CD8-positive, alpha-beta memory T cell (primary cell): Measurements from ENCODE around the gene TMEM17. TPM values are rescaled to one million over a fixed set of nuclear protein-coding genes. Genes with fewer than 3 reads are reported as not detected.
A peak's percentile ranks its signal among the peaks of the same experiment; 100 is the strongest.

Source experiments
- CTCF ChIA-PET: fragments of 350-600 bp; sonication (Branson Sonifier 250); formaldehyde crosslinking; loops from one replicate; lab custom pipeline; 2021; ENCODE audit warnings: antibody characterized with exemption; lab: Charles Lee
- POLR2A ChIA-PET: fragments of 350-600 bp; sonication (Branson Sonifier 250); formaldehyde crosslinking; loops from one replicate; lab custom pipeline; 2021; ENCODE audit warnings: antibody characterized with exemption; lab: Charles Lee
- DNase-seq, 5 donors: peaks; one replicate each; pipeline versions ENCODE4 v3.0.0 to v3.0.0-alpha.2; 2020 to 2022; ENCODE audit warnings: mixed read lengths in 1 of 5
- H3K27ac ChIP-seq: one replicate; pipeline ENCODE4 v1.7.0; 2013; ENCODE audit warnings: low read depth, mild to moderate bottlenecking, low read length, moderate library complexity
- H3K27me3 ChIP-seq: 2 replicates; pipeline ENCODE4 v1.7.0; 2013; ENCODE audit warnings: low read length, mild to moderate bottlenecking; ENCODE audit not compliant: insufficient read depth, poor library complexity, severe bottlenecking
- H3K36me3 ChIP-seq: 2 replicates; pipeline ENCODE4 v1.7.0; 2013; ENCODE audit warnings: mild to moderate bottlenecking, low read length, moderate library complexity; ENCODE audit not compliant: insufficient read depth
- H3K4me1 ChIP-seq: 2 replicates; pipeline ENCODE4 v1.7.0; 2013; ENCODE audit warnings: mild to moderate bottlenecking, low read length, moderate library complexity; ENCODE audit not compliant: insufficient read depth
- H3K4me3 ChIP-seq: 2 replicates; pipeline ENCODE4 v1.7.0; 2013; ENCODE audit warnings: mild to moderate bottlenecking, low read length
- H3K9me3 ChIP-seq: 2 replicates; pipeline ENCODE4 v1.7.0; 2013; ENCODE audit warnings: mild to moderate bottlenecking, low read length
- H3K27ac Mint-ChIP-seq, 8 donors: one replicate each; pipeline ENCODE4 v1.8.0; 2020 to 2021; ENCODE audit warnings: mixed read lengths in 8 of 8, mild to moderate bottlenecking in 6 of 8, inconsistent platforms in 3 of 8, moderate library complexity in 3 of 8
- H3K27me3 Mint-ChIP-seq, 2 donors: one replicate each; pipeline ENCODE4 v1.8.0; 2020 to 2021; ENCODE audit warnings: mixed read lengths in 2 of 2, mild to moderate bottlenecking in 1 of 2, moderate library complexity in 1 of 2
- H3K36me3 Mint-ChIP-seq, 3 donors: one replicate each; pipeline ENCODE4 v1.8.0; 2020 to 2021; ENCODE audit warnings: mixed read lengths in 3 of 3, inconsistent platforms in 1 of 3, mild to moderate bottlenecking in 1 of 3
- H3K4me1 Mint-ChIP-seq, 3 donors: one replicate each; pipeline ENCODE4 v1.8.0; 2020 to 2021; ENCODE audit warnings: mixed read lengths in 3 of 3, inconsistent platforms in 1 of 3, mild to moderate bottlenecking in 1 of 3
- H3K4me3 Mint-ChIP-seq, 7 donors: one replicate each; pipeline ENCODE4 v1.8.0; 2020 to 2021; ENCODE audit warnings: mixed read lengths in 7 of 7, mild to moderate bottlenecking in 6 of 7, moderate library complexity in 4 of 7, inconsistent platforms in 2 of 7
- H3K9me3 Mint-ChIP-seq, 5 donors: one replicate each; pipeline ENCODE4 v1.8.0; 2020 to 2022; ENCODE audit warnings: mixed read lengths in 5 of 5, mild to moderate bottlenecking in 3 of 5, moderate library complexity in 2 of 5, inconsistent platforms in 1 of 5
- polyA plus RNA-seq: library from polyadenylated mRNA; unstranded; fragments of 300-500 nt; fragmentation: Illumina TruSeq; gene quantifications from one replicate; pipeline ENCODE4 v1.2.3, GENCODE V29; 2021
- total RNA-seq, 2 experiments: library from RNA; stranded (reverse); gene quantifications; one replicate each; pipeline ENCODE4 v1.2.3, GENCODE V29; 2021

TMEM17 gene
- total and polyA plus RNA-seq, 3 experiments from 2014 or later = 0.35 to 0.84 TPM; not detected in 1

GRCh38 chr2:62475172-62476011, 30.6 kb downstream of the TMEM17 start:
- H3K36me3 Mint-ChIP-seq = no peaks in the 10 kb centered on the region
- peak overlapping the region; percentile 57 to 74 (median 69) for H3K4me3 Mint-ChIP-seq
- Histone ChIP-seq H3K36me3 (no peaks in the 10 kb centered on the region), H3K27ac (no peak overlapping the region), H3K4me3 (peak overlapping the region; percentile 9), H3K27me3 (no peaks in the 10 kb centered on the region), H3K9me3 (no peaks in the 10 kb centered on the region), H3K4me1 (peaks cover 9% of the 10 kb centered on the region)
- no peaks in the 10 kb centered on the region for H3K9me3 Mint-ChIP-seq
- H3K4me1 Mint-ChIP-seq = peaks cover 19 to 28% (median 21%) of the 10 kb centered on the region in 3 donors
- DNase-seq = peak in 4 of 5 donors; percentile 2 to 49 (median 9)
- ChIA-PET CTCF (interaction anchor here (3.3 kb wide), 1 partner anchor 18 kb away, joined by 12 read pairs; no protein-coding TSS in a partner anchor), POLR2A (no interaction called here)
- H3K27me3 Mint-ChIP-seq = peaks cover 0 to 4% of the 10 kb centered on the region in 2 donors
- peak overlapping the region; percentile 52 to 91 (median 72) for H3K27ac Mint-ChIP-seq

- Mint-ChIP-seq H3K4me1 (peaks cover 19 to 28% (median 21%) of the 10 kb centered on the region in 3 donors), H3K27me3 (peaks cover 0 to 4% of the 10 kb centered on the region in 2 donors)
- no peaks in the 10 kb centered on the region for H3K27me3 ChIP-seq
Observed at GRCh38 chr2:62474176-62474575, 31.8 kb downstream of the TMEM17 start.

GRCh38 chr2:62473246-62473827, 32.7 kb downstream of the TMEM17 start:
- Mint-ChIP-seq H3K27me3 (peaks cover 0 to 4% of the 10 kb centered on the region in 2 donors), H3K36me3 (no peaks in the 10 kb centered on the region), H3K4me3 (no peak overlapping the region), H3K4me1 (peaks cover 19 to 28% (median 21%) of the 10 kb centered on the region in 3 donors), H3K27ac (peak overlapping the region in 1 of 8 donors; percentile 23), H3K9me3 (no peaks in the 10 kb centered on the region)
- H3K9me3 ChIP-seq = no peaks in the 10 kb centered on the region
- no peak for DNase-seq
- POLR2A ChIA-PET = no interaction called here
- H3K27me3 ChIP-seq = no peaks in the 10 kb centered on the region
- CTCF ChIA-PET = interaction anchor here (1.0 to 1.2 kb wide), 3 partner anchors 14 to 17 kb away, joined by 3 to 5 read pairs (median 5); no protein-coding TSS in a partner anchor
- peaks cover 9% of the 10 kb centered on the region for H3K4me1 ChIP-seq
- no peaks in the 10 kb centered on the region for H3K36me3 ChIP-seq
- no peak overlapping the region for H3K4me3 ChIP-seq
- no peak overlapping the region for H3K27ac ChIP-seq

More at GRCh38 chr2:62474176-62474575, 31.8 kb downstream of the TMEM17 start:
- Histone ChIP-seq H3K4me3 (no peak overlapping the region), H3K27ac (no peak overlapping the region), H3K9me3 (no peaks in the 10 kb centered on the region), H3K36me3 (no peaks in the 10 kb centered on the region), H3K4me1 (peaks cover 9% of the 10 kb centered on the region)
- POLR2A ChIA-PET = no interaction called here
- CTCF ChIA-PET = interaction anchor here (1.0 to 1.2 kb wide), 3 partner anchors 15 to 18 kb away, joined by 3 to 5 read pairs (median 5); no protein-coding TSS in a partner anchor
- Mint-ChIP-seq H3K27ac (peak overlapping the region in 3 of 8 donors; percentile 3 to 33 (median 24)), H3K4me3 (peak overlapping the region in 1 of 7 donors; percentile 70), H3K9me3 (no peaks in the 10 kb centered on the region), H3K36me3 (no peaks in the 10 kb centered on the region)
- no peak for DNase-seq

GRCh38 chr2:62472312-62472711, 33.7 kb downstream of the TMEM17 start:
- Histone ChIP-seq H3K4me3 (no peak overlapping the region), H3K27me3 (no peaks in the 10 kb centered on the region), H3K4me1 (peaks cover 9% of the 10 kb centered on the region), H3K36me3 (no peaks in the 10 kb centered on the region), H3K27ac (no peak overlapping the region), H3K9me3 (no peaks in the 10 kb centered on the region)
- Mint-ChIP-seq H3K9me3 (no peaks in the 10 kb centered on the region), H3K36me3 (no peaks in the 10 kb centered on the region), H3K4me1 (peaks cover 19 to 28% (median 21%) of the 10 kb centered on the region in 3 donors), H3K27me3 (peaks cover 0 to 4% of the 10 kb centered on the region in 2 donors), H3K27ac (peak overlapping the region in 1 of 8 donors; percentile 8), H3K4me3 (no peak overlapping the region)
- no peak for DNase-seq
- POLR2A ChIA-PET = no interaction called here
- CTCF ChIA-PET = interaction anchor here (1.8 kb wide), 1 partner anchor 303 kb away, joined by 5 read pairs; no protein-coding TSS in a partner anchor

- peaks cover 0 to 4% of the 10 kb centered on the region in 2 donors for H3K27me3 Mint-ChIP-seq
- H3K4me3 Mint-ChIP-seq = no peak overlapping the region
- DNase-seq = no peak
- Histone ChIP-seq H3K4me1 (peaks cover 9% of the 10 kb centered on the region), H3K27me3 (no peaks in the 10 kb centered on the region), H3K9me3 (no peaks in the 10 kb centered on the region), H3K36me3 (no peaks in the 10 kb centered on the region), H3K27ac (no peak overlapping the region), H3K4me3 (no peak overlapping the region)
- H3K4me1 Mint-ChIP-seq = peaks cover 18 to 28% (median 21%) of the 10 kb centered on the region in 3 donors
- ChIA-PET POLR2A (no interaction called here), CTCF (interaction anchor here (1.3 to 1.8 kb wide), 2 partner anchors 14 to 303 kb away, joined by 4 to 5 read pairs; no protein-coding TSS in a partner anchor)
- no peaks in the 10 kb centered on the region for H3K36me3 Mint-ChIP-seq
- H3K9me3 Mint-ChIP-seq = no peaks in the 10 kb centered on the region
- H3K27ac Mint-ChIP-seq = no peak overlapping the region
Observed at GRCh38 chr2:62471816-62472215, 34.2 kb downstream of the TMEM17 start.

GRCh38 chr2:62471404-62471803, 34.6 kb downstream of the TMEM17 start:
- Histone ChIP-seq H3K4me1 (peaks cover 9% of the 10 kb centered on the region), H3K9me3 (no peaks in the 10 kb centered on the region), H3K36me3 (no peaks in the 10 kb centered on the region), H3K27me3 (no peaks in the 10 kb centered on the region), H3K4me3 (no peak overlapping the region), H3K27ac (no peak overlapping the region)
- H3K36me3 Mint-ChIP-seq = no peaks in the 10 kb centered on the region
- DNase-seq = no peak
- POLR2A ChIA-PET = no interaction called here
- no peaks in the 10 kb centered on the region for H3K9me3 Mint-ChIP-seq
- CTCF ChIA-PET = interaction anchor here (1.3 to 1.8 kb wide), 2 partner anchors 14 to 304 kb away, joined by 4 to 5 read pairs; no protein-coding TSS in a partner anchor
- H3K4me1 Mint-ChIP-seq = peaks cover 14 to 27% (median 20%) of the 10 kb centered on the region in 3 donors
- H3K27ac Mint-ChIP-seq = peak overlapping the region in 1 of 8 donors; percentile 13
- peaks cover 0 to 4% of the 10 kb centered on the region in 2 donors for H3K27me3 Mint-ChIP-seq
- H3K4me3 Mint-ChIP-seq = no peak overlapping the region

GRCh38 chr2:62469548-62469947, 36.4 kb downstream of the TMEM17 start:
- no peaks in the 10 kb centered on the region for H3K4me1 ChIP-seq
- H3K36me3 ChIP-seq = no peaks in the 10 kb centered on the region
- H3K4me3 ChIP-seq = no peak overlapping the region
- DNase-seq = no peak
- H3K27me3 Mint-ChIP-seq = peaks cover 0 to 4% of the 10 kb centered on the region in 2 donors
- H3K27ac Mint-ChIP-seq = no peak overlapping the region
- H3K9me3 ChIP-seq = no peaks in the 10 kb centered on the region
- ChIA-PET POLR2A (no interaction called here), CTCF (no interaction called here)
- no peak overlapping the region for H3K27ac ChIP-seq
- H3K27me3 ChIP-seq = no peaks in the 10 kb centered on the region
- no peak overlapping the region for H3K4me3 Mint-ChIP-seq
- no peaks in the 10 kb centered on the region for H3K9me3 Mint-ChIP-seq
- no peaks in the 10 kb centered on the region for H3K36me3 Mint-ChIP-seq
- peaks cover under 1 to 10% (median 4%) of the 10 kb centered on the region in 3 donors for H3K4me1 Mint-ChIP-seq
